HG02798 (cell line): ENCODE measurements around the gene SH3GL1.

Experiments
- ATAC-seq: cut with Tn5 transposase; IDR thresholded peaks from one replicate; pipeline ENCODE4 v1.9.1; 2021; ENCODE audit warnings: mild to moderate bottlenecking; ENCODE audit not compliant: unreplicated experiment, poor library complexity

Gene SH3GL1

GRCh38 chr19:4432918-4433506 is 32.7 kb upstream of the SH3GL1 start:
- no peak for ATAC-seq

GRCh38 chr19:4431808-4432674 is 31.7 kb upstream of the SH3GL1 start:
- no peak for ATAC-seq

GRCh38 chr19:4431296-4431695 is 30.9 kb upstream of the SH3GL1 start:
- ATAC-seq = no peak

GRCh38 chr19:4430760-4431159 is 30.4 kb upstream of the SH3GL1 start:
- ATAC-seq = no peak

GRCh38 chr19:4429771-4430171 is 29.4 kb upstream of the SH3GL1 start:
- ATAC-seq = no peak

GRCh38 chr19:4429256-4429655 is 28.9 kb upstream of the SH3GL1 start:
- ATAC-seq = no peak

GRCh38 chr19:4428326-4428975 is 28.1 kb upstream of the SH3GL1 start:
- no peak for ATAC-seq

- no peak for ATAC-seq
Measured at GRCh38 chr19:4425537-4425936, 25.2 kb upstream of the SH3GL1 start.

- no peak for ATAC-seq
Measured at GRCh38 chr19:4423416-4424126, 23.2 kb upstream of the SH3GL1 start.

GRCh38 chr19:4416268-4416667 is 15.9 kb upstream of the SH3GL1 start:
- no peak for ATAC-seq

- ATAC-seq = no peak
Measured at GRCh38 chr19:4415352-4415751, 15.0 kb upstream of the SH3GL1 start.

GRCh38 chr19:4414800-4415321 is 14.5 kb upstream of the SH3GL1 start:
- no peak for ATAC-seq

GRCh38 chr19:4414144-4414799 is 13.9 kb upstream of the SH3GL1 start:
- no peak for ATAC-seq

GRCh38 chr19:4413588-4413987 is 13.2 kb upstream of the SH3GL1 start:
- no peak for ATAC-seq

- ATAC-seq = no peak
Measured at GRCh38 chr19:4409123-4409933, 9.0 kb upstream of the SH3GL1 start.

GRCh38 chr19:4406626-4407025 is 6.3 kb upstream of the SH3GL1 start:
- ATAC-seq = no peak

- ATAC-seq = no peak
Measured at GRCh38 chr19:4405977-4406376, 5.6 kb upstream of the SH3GL1 start.

- ATAC-seq = no peak
Measured at GRCh38 chr19:4403005-4403761, 2.8 kb upstream of the SH3GL1 start.
